ENCODE measurements around the gene FBXL7.

Gene FBXL7

GRCh38 chr5:15620501-15620900, 120.5 kb downstream of the FBXL7 start:
- peak; percentile 86 for DNase-seq

GRCh38 chr5:15621094-15621493, 121.1 kb downstream of the FBXL7 start:
- no peak for DNase-seq

- no peak for DNase-seq
Observed at GRCh38 chr5:15623794-15624193, 123.8 kb downstream of the FBXL7 start.

GRCh38 chr5:15627109-15627508, 127.1 kb downstream of the FBXL7 start:
- DNase-seq = no peak

- no peak for DNase-seq
Observed at GRCh38 chr5:15627647-15628046, 127.7 kb downstream of the FBXL7 start.

- no peak for DNase-seq
Observed at GRCh38 chr5:15630441-15630840, 130.5 kb downstream of the FBXL7 start.

GRCh38 chr5:15634591-15635288, 134.8 kb downstream of the FBXL7 start:
- no peak for DNase-seq

GRCh38 chr5:15635289-15635616, 135.3 kb downstream of the FBXL7 start:
- no peak for DNase-seq

- no peak for DNase-seq
Observed at GRCh38 chr5:15637345-15637744, 137.4 kb downstream of the FBXL7 start.

GRCh38 chr5:15637886-15638285, 137.9 kb downstream of the FBXL7 start:
- no peak for DNase-seq

- DNase-seq = no peak
Observed at GRCh38 chr5:15638296-15638695, 138.3 kb downstream of the FBXL7 start.

- DNase-seq = no peak
Observed at GRCh38 chr5:15639288-15639687, 139.3 kb downstream of the FBXL7 start.

- DNase-seq = no peak
Observed at GRCh38 chr5:15640116-15640515, 140.1 kb downstream of the FBXL7 start.

GRCh38 chr5:15643731-15644130, 143.8 kb downstream of the FBXL7 start:
- no peak for DNase-seq

- DNase-seq = peak; percentile 23
Observed at GRCh38 chr5:15645381-15646160, 145.6 kb downstream of the FBXL7 start.

GRCh38 chr5:15646371-15646770, 146.4 kb downstream of the FBXL7 start:
- no peak for DNase-seq

GRCh38 chr5:15647251-15647650, 147.3 kb downstream of the FBXL7 start:
- DNase-seq = no peak

GRCh38 chr5:15650266-15650665, 150.3 kb downstream of the FBXL7 start:
- no peak for DNase-seq

- no peak for DNase-seq
Observed at GRCh38 chr5:15654779-15655178, 154.8 kb downstream of the FBXL7 start.

- DNase-seq = no peak
Observed at GRCh38 chr5:15655683-15656082, 155.7 kb downstream of the FBXL7 start.

- DNase-seq = peak; percentile 53
Observed at GRCh38 chr5:15664961-15665360, 165.0 kb downstream of the FBXL7 start.

- no peak for DNase-seq
Observed at GRCh38 chr5:15669826-15670225, 169.8 kb downstream of the FBXL7 start.

- no peak for DNase-seq
Observed at GRCh38 chr5:15674716-15675115, 174.7 kb downstream of the FBXL7 start.

- no peak for DNase-seq
Observed at GRCh38 chr5:15676591-15676990, 176.6 kb downstream of the FBXL7 start.

- no peak for DNase-seq
Observed at GRCh38 chr5:15679161-15679560, 179.2 kb downstream of the FBXL7 start.

Measured in NCI-H226 (cell line).